HG03571 (cell line): ENCODE results near the gene AAMP.

Source experiments
- ATAC-seq: cut with Tn5 transposase; IDR thresholded peaks from one replicate; pipeline ENCODE4 v1.9.1; 2021; ENCODE audit not compliant: unreplicated experiment

Gene AAMP

DNA sequence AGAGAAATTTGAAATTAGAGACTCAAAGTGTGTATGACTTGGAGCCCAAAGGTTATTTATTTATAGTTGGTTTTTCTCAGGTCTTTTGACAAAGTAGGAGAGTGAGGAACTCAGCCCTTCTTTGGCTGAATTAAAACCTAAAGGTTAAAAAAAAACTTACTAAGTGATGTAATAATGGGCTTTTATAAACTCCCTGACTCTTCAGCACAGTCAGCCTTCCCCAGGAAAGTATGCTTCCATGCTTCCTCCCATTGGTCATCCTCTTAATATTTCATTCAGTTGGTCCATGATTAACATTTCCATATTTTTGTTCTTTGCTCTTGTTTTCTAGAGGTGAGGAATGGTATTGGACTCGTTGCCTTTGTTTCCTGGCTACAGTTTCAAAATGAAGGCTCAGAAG, 45.8 kb downstream of the AAMP start:
- ATAC-seq = no peak

DNA sequence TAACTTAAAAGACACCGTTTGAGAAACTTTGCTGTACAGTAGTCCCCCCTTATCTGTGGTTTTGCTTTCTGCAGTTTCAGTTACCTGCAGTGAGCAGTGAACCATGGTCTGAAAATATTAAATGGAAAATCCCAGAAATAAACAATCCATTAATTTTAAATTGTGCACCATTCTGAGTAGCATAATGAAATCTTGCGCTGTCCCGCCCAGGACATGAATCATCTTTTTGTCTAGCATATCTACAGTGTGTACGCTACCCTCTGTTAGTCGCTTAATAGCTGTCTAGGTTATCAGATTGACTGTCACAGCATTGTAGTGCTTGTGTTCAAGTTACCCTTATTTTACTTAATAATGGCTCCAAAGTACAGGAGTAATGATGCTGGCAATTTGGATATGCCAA, 46.9 kb downstream of the AAMP start:
- no peak for ATAC-seq

DNA sequence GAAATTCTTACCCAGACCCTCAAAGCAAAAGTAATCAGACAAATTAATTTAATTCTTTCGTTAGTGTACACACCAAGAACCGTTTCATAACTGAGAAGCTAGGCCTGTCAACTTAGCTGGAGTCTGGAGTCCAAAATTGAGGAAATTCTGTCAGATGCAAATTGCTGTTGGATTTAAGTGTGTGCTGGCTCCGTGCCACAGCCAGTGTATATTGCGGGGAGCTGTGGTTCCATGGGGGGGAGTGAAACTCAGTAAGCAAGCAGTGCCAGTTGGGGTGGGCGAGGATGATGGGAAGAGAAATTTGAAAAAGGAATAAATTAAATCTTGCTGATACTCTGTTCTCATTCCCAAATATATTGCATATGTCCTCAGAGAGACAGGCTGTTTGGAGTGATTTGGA, 48.9 kb downstream of the AAMP start:
- no peak for ATAC-seq

GRCh38 chr2:218219934-218220333, 50.0 kb downstream of the AAMP start:
- ATAC-seq = no peak

DNA sequence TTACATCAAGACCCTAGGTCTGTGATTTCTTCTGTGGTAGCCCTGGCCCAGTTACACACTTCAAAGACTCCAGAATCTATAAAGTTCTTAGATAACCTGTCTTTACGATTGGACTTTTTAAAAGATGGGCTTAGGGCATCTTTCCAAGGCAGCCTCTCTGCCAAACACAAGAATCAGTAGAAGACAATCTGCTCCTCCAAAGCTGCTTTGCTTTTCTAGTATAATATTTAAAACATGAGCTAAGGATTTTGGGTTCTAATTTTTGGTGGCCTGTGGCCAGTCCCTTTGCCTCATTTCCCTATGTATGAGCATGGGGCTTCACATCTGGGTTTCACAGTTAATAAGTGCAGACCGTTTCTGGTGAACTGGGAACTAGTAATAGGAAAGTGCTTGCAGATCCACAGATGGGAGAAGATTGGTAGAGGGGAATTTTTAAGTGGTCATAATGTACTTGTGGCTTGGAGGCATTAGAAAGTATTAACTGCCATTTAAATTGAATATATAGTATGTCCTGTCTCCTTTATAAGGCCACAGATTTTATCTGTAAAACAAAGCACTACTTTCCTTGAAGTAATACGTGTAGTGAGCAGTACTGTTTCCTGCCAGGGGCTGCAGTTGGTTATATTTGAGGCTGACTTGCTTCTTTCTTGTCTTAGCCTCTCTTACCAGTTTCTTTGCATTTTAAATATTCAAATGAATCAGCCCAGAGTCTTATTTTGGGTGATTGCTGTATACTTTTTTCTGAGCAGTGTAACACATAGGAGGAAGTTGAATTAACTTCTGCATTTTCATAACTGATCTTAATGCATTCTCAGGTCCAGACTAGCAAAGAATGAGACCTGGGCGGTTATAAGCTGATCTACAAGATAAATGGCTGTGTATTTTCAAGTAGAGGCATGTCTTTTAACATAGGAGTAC, 51.4 kb downstream of the AAMP start:
- ATAC-seq = peak; percentile 38

GRCh38 chr2:218217360-218218267, 52.3 kb downstream of the AAMP start:
- peak; percentile 40 for ATAC-seq

DNA sequence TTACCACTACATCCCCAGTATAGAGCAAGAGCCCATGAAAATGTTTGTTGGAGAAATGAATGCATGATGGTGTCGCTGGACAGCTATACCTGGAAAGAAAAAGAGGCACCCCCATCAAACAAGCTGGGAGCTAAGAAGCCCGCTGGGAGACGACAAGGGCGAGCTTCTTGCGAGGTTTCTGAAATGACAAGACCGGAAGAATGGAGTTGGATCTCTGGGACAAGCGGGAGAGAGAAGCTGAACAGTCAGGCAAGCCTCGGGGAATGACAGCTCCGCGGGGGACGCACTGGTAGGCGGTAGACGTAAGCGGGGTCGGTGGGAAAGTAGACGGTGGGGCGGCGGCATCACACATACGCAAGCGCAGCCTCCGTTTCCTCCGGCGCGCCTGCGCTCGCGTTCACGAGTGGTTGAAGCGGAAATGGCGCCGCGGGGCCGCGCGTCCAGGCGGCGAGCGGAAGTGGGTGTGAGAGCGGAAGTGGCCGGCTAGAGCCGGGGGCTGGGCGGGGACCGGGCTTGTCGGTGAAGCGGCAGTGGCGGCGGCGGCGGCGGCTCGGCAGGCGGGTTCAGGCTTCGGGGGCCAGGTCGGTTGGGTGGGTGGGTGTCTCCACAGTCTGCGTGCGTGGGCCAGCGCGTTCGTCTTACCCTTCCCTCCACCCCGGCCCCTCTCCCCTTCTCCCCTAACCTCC, 53.1 kb downstream of the AAMP start, which contains the start of gene ARPC2:
Gene ARPC2 (plus strand): TSS at position 516 of the 686 bp plus-strand sequence. CDS start 282 bp downstream, outside the sequence.
- ATAC-seq = peak; percentile 69

GRCh38 chr2:218216336-218216673, 53.6 kb downstream of the AAMP start:
- no peak for ATAC-seq
